Measurements from ENCODE around the gene C14orf39. TPM values are rescaled to one million over a fixed set of nuclear protein-coding genes. Genes with fewer than 3 reads are reported as not detected.

The C14orf39 gene
- total RNA-seq, 1 experiment from 2014 or later: 0.47 TPM

DNA sequence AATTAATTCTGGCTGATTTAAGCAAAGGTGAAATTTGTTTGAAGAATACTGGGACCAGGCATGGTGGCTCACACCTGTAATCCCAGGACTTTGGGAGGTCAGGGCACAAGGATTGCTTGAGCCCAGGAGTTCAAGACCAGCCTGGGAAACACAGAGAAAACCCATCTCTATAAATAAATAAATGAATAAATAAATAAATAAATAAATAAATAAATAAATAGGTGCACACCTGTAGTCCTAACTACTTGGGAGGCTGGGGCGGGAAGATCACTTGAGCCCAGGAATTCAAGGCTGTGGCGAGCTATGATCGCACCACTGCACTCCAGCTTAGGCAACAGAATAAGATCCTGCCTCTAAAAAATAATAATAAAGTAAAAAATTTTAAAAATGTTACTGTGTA lies 4.4 kb upstream of the C14orf39 start:
- Histone ChIP-seq H3K36me3 (ENCODE audit: low read depth, low read length) (no peaks in the 10 kb centered on the region), H3F3A (ENCODE audit: low read length, unreplicated experiment) (no peaks in the 10 kb centered on the region), H3K9me2 (replicated peaks; ENCODE audit: low read length) (no peaks in the 10 kb centered on the region), H3K4me3 (ENCODE audit: low read length) (no peak overlapping the region), H3K9ac (ENCODE audit: low read length) (no peak overlapping the region), H2AFZ (ENCODE audit: low read length) (no peak overlapping the region), H3K27me3 (ENCODE audit: low read length) (peaks cover 19% of the 10 kb centered on the region; the same call in 1 of the 2 replicates), H4K20me1 (ENCODE audit: low read length) (no peaks in the 10 kb centered on the region), H3K4me1 (ENCODE audit: insufficient read depth, low read length) (no peaks in the 10 kb centered on the region), H3K27ac (ENCODE audit: low read length) (no peak overlapping the region), H3K79me2 (ENCODE audit: low read length) (no peaks in the 10 kb centered on the region), H3K4me2 (ENCODE audit: low read length) (no peak overlapping the region), H3K9me3 (ENCODE audit: low read length) (no peaks in the 10 kb centered on the region)
- no TSS peak for BruUV-seq (replicated peaks)
- TF ChIP-seq EZH2 (IDR thresholded peaks at IDR 0.05; ENCODE audit: low read length, unreplicated experiment) (no peak), EZH2phosphoT487 (IDR thresholded peaks at IDR 0.05; ENCODE audit: borderline replicate concordance, low read length) (no peak)
- TF ChIP-seq, protein P1, sequence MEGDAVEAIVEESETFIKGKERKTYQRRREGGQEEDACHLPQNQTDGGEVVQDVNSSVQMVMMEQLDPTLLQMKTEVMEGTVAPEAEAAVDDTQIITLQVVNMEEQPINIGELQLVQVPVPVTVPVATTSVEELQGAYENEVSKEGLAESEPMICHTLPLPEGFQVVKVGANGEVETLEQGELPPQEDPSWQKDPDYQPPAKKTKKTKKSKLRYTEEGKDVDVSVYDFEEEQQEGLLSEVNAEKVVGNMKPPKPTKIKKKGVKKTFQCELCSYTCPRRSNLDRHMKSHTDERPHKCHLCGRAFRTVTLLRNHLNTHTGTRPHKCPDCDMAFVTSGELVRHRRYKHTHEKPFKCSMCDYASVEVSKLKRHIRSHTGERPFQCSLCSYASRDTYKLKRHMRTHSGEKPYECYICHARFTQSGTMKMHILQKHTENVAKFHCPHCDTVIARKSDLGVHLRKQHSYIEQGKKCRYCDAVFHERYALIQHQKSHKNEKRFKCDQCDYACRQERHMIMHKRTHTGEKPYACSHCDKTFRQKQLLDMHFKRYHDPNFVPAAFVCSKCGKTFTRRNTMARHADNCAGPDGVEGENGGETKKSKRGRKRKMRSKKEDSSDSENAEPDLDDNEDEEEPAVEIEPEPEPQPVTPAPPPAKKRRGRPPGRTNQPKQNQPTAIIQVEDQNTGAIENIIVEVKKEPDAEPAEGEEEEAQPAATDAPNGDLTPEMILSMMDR (conservative IDR thresholded peaks at IDR 0.05; ENCODE audit: low read depth, low read length): no peak
- intact Hi-C loops (cut with micrococcal nuclease): no loop called here
- no peak for DNase-seq
- ATAC-seq: no peak
- ChIA-PET CTCF (interaction anchor here (1.3 kb wide), 1 partner anchor 140 kb away, joined by 3 read pairs; no protein-coding TSS in a partner anchor), POLR2A (ENCODE audit: unreplicated experiment) (no interaction called here)

- Histone ChIP-seq H3F3A (ENCODE audit: low read length, unreplicated experiment) (no peaks in the 10 kb centered on the region), H3K9ac (ENCODE audit: low read length) (no peak overlapping the region), H4K20me1 (ENCODE audit: low read length) (no peaks in the 10 kb centered on the region), H3K4me1 (ENCODE audit: insufficient read depth, low read length) (peaks cover 4% of the 10 kb centered on the region; the same call in 1 of the 2 replicates), H3K36me3 (ENCODE audit: low read depth, low read length) (no peaks in the 10 kb centered on the region), H3K9me3 (ENCODE audit: low read length) (no peaks in the 10 kb centered on the region), H3K4me2 (ENCODE audit: low read length) (no peak overlapping the region), H3K79me2 (ENCODE audit: low read length) (no peaks in the 10 kb centered on the region), H3K27me3 (ENCODE audit: low read length) (peaks cover 19% of the 10 kb centered on the region; the same call in 1 of the 2 replicates), H3K9me2 (replicated peaks; ENCODE audit: low read length) (no peaks in the 10 kb centered on the region), H3K4me3 (ENCODE audit: low read length) (no peak overlapping the region), H2AFZ (ENCODE audit: low read length) (no peak overlapping the region), H3K27ac (ENCODE audit: low read length) (no peak overlapping the region)
- ChIA-PET POLR2A (ENCODE audit: unreplicated experiment) (no interaction called here), CTCF (no interaction called here)
- DNase-seq (peak; percentile 52), ATAC-seq (peak; percentile 60)
- BruUV-seq (replicated peaks): no TSS peak
- intact Hi-C loops (cut with micrococcal nuclease): loop anchor here (1.0 to 2.0 kb wide), 4 partner anchors 71 to 293 kb away; no protein-coding TSS in a partner anchor
- TF ChIP-seq, protein P1 (conservative IDR thresholded peaks at IDR 0.05; ENCODE audit: low read depth, low read length): peak; percentile 77
- no peak for TF ChIP-seq EZH2phosphoT487 (IDR thresholded peaks at IDR 0.05; ENCODE audit: borderline replicate concordance, low read length)
- no peak for TF ChIP-seq EZH2 (IDR thresholded peaks at IDR 0.05; ENCODE audit: low read length, unreplicated experiment)
Observed at GRCh38 chr14:60488175-60488574, 2.3 kb upstream of the C14orf39 start.

GRCh38 chr14:60487211-60487610 lies 1.3 kb upstream of the C14orf39 start:
- CTCF ChIA-PET: no interaction called here

More at GRCh38 chr14:60487211-60487610, 1.3 kb upstream of the C14orf39 start:
- Histone ChIP-seq H3K27ac (ENCODE audit: low read length) (no peak overlapping the region), H3K9me3 (ENCODE audit: low read length) (no peaks in the 10 kb centered on the region), H2AFZ (ENCODE audit: low read length) (no peak overlapping the region), H3K4me3 (ENCODE audit: low read length) (no peak overlapping the region), H3K9ac (ENCODE audit: low read length) (no peak overlapping the region), H3K36me3 (ENCODE audit: low read depth, low read length) (no peaks in the 10 kb centered on the region), H3F3A (ENCODE audit: low read length, unreplicated experiment) (no peaks in the 10 kb centered on the region), H4K20me1 (ENCODE audit: low read length) (no peaks in the 10 kb centered on the region), H3K4me2 (ENCODE audit: low read length) (no peak overlapping the region), H3K79me2 (ENCODE audit: low read length) (no peaks in the 10 kb centered on the region), H3K9me2 (replicated peaks; ENCODE audit: low read length) (no peaks in the 10 kb centered on the region), H3K27me3 (ENCODE audit: low read length) (peaks cover 19% of the 10 kb centered on the region; the same call in 1 of the 2 replicates), H3K4me1 (ENCODE audit: insufficient read depth, low read length) (peaks cover 12% of the 10 kb centered on the region; the same call in 1 of the 2 replicates)
- POLR2A ChIA-PET (ENCODE audit: unreplicated experiment): no interaction called here
- no TSS peak for BruUV-seq (replicated peaks)
- DNase-seq (no peak), ATAC-seq (no peak)
- intact Hi-C loops (cut with micrococcal nuclease): loop anchor here (2.0 kb wide), 2 partner anchors 220 to 424 kb away; no protein-coding TSS in a partner anchor
- TF ChIP-seq, protein P1 (conservative IDR thresholded peaks at IDR 0.05; ENCODE audit: low read depth, low read length): no peak
- TF ChIP-seq EZH2 (IDR thresholded peaks at IDR 0.05; ENCODE audit: low read length, unreplicated experiment): no peak
- TF ChIP-seq EZH2phosphoT487 (IDR thresholded peaks at IDR 0.05; ENCODE audit: borderline replicate concordance, low read length): no peak

Measured in PC-3 (cell line).